Measurements from ENCODE around the gene MTFP1.

DNA sequence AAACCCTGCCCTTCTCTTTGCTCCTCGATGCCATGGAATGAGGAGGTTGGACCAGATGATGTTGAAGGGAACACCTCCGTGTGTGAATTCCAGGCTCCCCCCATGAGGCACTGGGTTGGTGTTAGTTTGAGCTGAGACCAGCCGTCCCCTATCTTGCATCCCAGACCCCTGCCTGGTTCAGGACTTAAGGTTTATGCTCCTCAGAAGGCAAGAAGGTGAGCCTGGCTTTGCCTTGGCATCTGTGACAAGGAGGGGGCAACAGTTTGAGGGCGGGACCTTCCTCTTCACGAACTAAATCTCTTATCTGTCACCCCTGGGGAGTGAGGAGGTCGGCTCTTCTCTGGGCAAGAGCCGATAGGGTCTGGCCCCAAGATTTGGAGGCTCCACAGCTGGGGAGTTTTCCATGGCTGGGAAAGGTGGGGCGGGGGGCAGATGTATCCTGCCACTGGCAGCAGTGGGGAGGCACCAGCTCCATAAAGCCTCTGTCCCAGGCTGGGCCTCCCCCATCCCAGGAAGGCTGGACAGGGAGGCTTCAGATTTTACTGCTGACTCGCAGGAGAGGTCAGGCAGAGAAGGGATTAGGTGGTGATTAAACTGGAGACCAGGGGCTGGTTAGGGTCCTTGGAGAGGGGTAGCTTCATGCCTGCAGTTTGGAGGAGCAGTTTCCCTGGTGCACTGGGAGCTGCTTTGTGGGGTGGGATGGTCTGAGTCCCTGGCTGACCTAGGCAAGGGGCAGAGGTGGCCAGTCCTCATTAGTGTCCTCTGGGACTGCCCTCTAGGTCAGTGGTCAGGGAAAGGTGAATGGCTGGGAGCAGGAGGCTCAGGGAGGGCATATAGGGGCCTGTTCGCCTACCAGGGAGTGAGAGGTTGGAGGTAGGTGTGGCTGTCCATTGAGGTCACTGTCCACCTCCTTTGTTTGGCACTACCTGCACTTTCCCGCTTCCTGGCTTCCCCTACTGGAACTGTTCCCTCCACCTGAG, 27.6 kb upstream of the MTFP1 start:
- TF ChIP-seq POLR2A (IDR thresholded peaks at IDR 0.05): no peak
- TF ChIP-seq, protein P1, sequence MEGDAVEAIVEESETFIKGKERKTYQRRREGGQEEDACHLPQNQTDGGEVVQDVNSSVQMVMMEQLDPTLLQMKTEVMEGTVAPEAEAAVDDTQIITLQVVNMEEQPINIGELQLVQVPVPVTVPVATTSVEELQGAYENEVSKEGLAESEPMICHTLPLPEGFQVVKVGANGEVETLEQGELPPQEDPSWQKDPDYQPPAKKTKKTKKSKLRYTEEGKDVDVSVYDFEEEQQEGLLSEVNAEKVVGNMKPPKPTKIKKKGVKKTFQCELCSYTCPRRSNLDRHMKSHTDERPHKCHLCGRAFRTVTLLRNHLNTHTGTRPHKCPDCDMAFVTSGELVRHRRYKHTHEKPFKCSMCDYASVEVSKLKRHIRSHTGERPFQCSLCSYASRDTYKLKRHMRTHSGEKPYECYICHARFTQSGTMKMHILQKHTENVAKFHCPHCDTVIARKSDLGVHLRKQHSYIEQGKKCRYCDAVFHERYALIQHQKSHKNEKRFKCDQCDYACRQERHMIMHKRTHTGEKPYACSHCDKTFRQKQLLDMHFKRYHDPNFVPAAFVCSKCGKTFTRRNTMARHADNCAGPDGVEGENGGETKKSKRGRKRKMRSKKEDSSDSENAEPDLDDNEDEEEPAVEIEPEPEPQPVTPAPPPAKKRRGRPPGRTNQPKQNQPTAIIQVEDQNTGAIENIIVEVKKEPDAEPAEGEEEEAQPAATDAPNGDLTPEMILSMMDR (IDR thresholded peaks at IDR 0.05): no peak
- TF ChIP-seq POLR2AphosphoS5 (IDR thresholded peaks at IDR 0.05): no peak
